Measurements from ENCODE around the gene KRTAP9-2. TPM values are rescaled to one million over a fixed set of nuclear protein-coding genes. Genes with fewer than 3 reads are reported as not detected.
"Not testable (repeated sequence)": the region's sequence is repeated elsewhere in the genome, so short reads cannot be mapped to it uniquely, and the experiment has no call there.

KRTAP9-2 gene, protein sequence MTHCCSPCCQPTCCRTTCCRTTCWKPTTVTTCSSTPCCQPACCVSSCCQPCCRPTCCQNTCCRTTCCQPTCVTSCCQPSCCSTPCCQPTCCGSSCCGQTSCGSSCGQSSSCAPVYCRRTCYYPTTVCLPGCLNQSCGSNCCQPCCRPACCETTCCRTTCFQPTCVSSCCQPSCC
- total RNA-seq: not detected
- long read RNA-seq: 0 reads

DNA sequence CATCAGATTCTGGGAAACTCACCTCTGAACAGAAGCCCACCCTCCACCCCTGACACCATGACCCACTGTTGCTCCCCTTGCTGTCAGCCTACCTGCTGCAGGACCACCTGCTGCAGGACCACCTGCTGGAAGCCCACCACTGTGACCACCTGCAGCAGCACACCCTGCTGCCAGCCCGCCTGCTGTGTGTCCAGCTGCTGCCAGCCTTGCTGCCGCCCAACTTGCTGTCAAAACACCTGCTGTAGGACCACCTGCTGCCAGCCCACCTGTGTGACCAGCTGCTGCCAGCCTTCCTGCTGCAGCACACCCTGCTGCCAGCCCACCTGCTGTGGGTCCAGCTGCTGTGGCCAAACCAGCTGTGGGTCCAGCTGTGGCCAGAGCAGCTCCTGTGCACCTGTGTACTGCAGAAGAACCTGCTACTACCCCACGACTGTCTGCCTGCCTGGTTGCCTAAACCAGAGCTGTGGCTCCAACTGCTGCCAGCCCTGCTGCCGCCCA is at the start of gene KRTAP9-2:
Gene KRTAP9-2 (plus strand): TSS at position 51 of the 498 bp plus-strand sequence. CDS start 7 bp downstream, at position 58.
- ATAC-seq; DNase-seq; intact Hi-C loops (cut with DNase I): not testable (repeated sequence)

DNA sequence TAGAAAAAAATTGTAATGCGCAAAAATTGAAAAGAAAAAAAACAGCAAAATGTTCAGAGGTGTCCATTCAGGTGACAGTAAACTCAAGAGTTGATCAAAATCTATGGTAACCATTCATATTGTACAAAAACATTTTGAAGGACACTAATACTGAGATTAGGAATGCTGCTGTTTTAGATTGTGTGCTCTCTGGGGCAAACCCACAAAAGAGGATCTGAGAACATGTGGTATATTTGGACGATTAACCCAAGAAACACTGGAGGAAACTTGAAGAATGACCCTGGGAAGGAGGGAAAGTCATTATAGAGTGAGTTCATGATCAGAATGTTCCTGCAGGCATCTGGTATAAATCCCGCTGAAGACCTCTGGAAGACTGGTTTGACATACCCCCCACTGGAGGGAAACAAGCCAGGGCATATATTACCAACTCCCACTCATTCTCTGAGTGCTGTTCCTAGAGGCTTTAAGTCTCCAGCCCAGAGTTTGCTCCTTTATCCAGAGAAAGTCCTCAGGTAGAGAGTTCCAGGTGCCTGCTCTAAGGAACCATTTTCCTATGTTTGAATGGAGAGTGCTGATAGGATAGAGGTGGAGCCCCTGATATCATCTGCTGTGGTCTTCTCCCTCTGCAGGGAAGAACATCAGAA is 49.6 kb upstream of the KRTAP9-2 start:
- DNase-seq: no peak
- intact Hi-C loops (cut with DNase I): no loop called here
- ATAC-seq: no peak

DNA sequence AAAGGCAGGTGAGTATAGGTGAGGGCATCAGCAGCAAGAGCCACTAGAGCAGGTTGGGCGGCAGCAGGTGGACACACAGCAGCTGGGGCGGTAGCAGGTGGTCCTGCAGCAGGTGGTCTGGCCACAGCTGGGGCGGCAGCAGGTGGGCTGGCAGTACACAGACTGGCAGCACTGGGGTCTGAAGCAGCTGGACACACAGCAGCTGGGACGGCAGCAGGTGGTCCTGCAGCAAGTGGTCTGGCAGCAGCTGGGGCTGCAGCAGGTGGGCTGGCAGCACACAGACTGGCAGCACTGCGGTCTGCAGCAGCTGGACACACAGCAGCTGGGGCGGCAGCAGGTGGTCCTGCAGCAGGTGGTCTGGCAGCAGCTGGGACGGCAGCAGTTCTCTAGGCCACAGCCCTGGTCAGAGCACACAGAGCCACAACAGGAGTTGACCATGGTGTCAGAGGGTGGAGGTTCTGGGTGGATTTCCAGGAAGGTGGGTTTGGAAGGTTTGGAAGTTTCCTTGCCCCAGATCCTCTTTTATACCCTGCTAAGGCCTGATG is 48.6 kb upstream of the KRTAP9-2 start, which contains the start of gene KRTAP4-2:
Gene KRTAP4-2 (minus strand): TSS at position 495 of the 545 bp plus-strand sequence. CDS start 57 bp downstream, at position 438.
- intact Hi-C loops (cut with DNase I): no loop called here
- no peak for DNase-seq
- no peak for ATAC-seq

DNA sequence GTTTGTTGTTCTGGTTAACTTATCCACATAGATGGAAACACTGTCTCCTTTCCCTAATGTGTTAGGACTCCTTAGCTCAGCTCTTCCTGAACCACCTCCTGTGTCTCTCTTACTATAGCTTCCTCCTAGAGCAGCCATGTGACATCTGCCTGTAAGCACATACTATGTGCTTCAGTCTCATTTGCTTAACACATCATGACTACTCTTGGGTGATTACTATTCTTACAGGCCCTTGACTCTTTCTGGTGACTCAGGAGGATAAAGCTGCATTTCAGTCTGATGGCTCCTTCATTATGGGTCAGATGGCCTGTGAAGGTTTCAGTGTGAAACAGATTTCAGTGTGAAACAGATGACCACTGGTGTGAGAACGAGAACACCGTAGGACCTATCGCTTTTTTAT is 48.1 kb upstream of the KRTAP9-2 start:
- ATAC-seq: no peak
- no peak for DNase-seq
- intact Hi-C loops (cut with DNase I): no loop called here

DNA sequence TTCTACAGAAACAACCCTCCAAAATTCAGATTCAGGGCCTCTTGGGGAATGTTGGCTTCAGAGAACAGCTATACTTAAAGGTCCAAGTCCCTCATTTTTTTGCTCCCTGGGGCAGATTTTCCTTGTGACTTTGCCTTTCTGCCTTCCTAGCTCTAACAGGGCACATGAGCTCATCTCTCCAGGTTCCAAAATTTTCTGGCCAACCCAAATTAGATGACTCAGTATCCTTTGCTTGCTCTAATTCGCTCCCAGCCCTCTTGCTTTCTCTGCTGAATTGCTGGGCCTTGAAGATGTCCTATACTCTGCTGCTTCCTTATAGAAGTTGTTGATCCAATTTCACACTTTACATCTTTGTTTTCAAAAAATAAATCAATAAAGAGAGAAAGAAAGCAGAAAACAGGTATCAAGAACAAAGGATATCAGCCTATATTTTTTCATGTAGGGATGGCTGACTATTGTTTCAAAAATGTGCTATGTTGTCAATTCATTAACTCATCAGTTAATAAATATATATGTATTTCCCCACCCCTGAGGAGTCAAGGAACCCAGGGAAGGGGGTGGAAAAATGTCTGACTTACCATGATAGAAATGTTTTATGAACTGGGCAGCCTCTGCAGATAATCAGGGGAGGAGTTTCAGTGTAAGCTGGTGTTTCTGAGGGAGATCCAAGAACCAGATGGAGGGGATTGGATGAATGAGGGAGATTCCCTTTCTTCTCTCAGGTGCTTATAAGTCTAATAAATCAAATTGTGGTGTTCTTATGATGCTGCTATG is 47.4 kb upstream of the KRTAP9-2 start:
- ATAC-seq: no peak
- intact Hi-C loops (cut with DNase I): no loop called here

DNA sequence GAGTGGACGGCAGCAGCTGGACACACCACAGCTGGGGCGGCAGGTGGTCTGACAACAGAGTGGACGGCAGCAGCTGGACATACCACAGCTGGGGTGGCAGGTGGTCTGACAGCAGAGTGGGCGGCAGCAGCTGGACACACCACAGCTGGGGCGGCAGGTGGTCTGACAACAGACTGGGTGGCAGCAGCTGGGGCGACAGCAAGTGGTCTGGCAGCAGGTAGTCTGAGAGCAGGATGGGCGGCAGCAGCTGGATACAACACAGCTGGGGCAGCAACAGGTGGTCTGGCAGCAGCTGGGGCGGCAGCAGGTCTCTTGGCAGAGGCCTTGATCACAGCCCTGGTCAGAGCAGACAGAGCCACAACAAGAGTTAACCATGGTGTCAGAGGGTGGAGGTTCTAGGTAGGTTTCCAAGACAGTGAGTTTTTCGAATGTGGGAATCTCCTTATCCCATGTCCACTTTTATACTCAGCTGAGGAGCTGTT is 41.9 kb upstream of the KRTAP9-2 start, which contains the start of gene KRTAP4-1:
Gene KRTAP4-1 (minus strand): TSS at position 432 of the 482 bp plus-strand sequence. CDS start 57 bp downstream, at position 375.
- ATAC-seq (no peak), DNase-seq (no peak)
- intact Hi-C loops (cut with DNase I): no loop called here

More for the DNA sequence above, 47.4 kb upstream of the KRTAP9-2 start:
- DNase-seq: no peak

DNA sequence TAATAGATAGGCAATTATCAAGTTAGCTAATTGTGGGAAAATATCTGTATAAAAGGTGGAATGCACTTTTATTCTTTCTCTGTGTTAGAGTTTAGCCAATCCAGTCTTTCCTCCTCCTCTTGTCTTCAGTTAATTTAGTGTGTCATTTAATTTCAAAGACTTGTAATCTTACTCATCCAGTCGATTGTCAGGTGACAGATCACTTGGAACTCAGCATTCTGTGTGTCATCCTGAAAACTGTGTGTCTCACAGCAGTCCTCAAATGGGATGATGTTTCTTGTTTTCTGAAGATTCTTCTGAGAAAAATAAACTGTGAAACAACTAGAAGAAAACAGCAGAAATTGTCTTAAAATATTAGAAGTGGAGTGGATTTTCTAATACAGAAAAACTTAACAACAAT is 41.4 kb upstream of the KRTAP9-2 start:
- DNase-seq (no peak), ATAC-seq (no peak)
- intact Hi-C loops (cut with DNase I): no loop called here

DNA sequence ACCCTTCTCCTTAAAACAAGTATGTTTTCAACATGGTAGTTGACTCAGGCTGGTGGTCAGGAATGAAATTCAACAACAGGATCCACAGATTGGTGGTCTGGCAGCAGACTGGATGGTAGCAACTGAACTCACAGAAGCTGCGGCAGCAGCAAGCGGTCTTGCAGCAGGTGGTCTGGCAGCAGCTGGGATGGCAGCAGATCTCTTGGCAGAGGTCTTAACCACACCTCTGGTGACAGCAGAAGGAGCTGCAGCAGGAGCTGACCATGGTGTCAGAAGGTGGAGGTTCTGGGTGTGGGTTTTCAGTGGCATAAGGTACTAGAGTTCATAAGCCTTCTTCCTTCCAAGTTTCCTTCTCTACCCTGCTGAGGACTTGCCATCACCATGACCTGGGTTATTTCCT is 39.6 kb upstream of the KRTAP9-2 start:
- intact Hi-C loops (cut with DNase I): no loop called here
- ATAC-seq (no peak), DNase-seq (no peak)

DNA sequence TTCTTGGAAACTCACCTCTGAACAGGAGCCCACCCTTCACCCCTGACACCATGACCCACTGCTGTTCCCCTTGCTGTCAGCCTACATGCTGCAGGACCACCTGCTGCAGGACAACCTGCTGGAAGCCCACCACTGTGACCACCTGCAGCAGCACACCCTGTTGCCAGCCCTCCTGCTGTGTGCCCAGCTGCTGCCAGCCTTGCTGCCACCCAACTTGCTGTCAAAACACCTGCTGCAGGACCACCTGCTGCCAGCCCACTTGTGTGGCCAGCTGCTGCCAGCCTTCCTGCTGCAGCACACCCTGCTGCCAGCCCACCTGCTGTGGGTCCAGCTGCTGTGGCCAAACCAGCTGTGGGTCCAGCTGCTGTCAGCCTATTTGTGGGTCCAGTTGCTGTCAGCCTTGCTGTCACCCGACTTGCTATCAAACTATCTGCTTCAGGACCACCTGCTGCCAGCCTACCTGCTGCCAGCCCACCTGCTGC is 36.6 kb upstream of the KRTAP9-2 start, which contains the start of gene KRTAP9-1:
Gene KRTAP9-1 (plus strand): TSS at position 51 of the 482 bp plus-strand sequence. CDS start 0 bp downstream, at position 51.
- ATAC-seq; intact Hi-C loops (cut with DNase I); DNase-seq: not testable (repeated sequence)

DNA sequence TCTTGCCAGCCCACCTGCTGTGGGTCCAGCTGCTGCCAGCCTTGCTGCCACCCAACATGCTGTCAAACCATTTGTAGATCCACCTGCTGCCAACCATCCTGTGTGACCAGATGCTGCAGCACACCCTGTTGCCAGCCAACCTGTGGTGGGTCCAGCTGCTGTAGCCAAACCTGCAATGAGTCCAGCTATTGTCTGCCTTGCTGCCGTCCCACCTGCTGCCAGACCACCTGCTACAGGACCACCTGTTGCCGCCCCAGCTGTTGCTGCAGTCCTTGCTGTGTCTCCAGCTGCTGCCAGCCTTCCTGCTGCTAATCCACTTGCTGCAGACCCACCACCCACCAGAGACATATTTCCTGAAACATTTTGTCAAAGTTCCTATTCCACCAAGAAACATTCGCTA is 36.1 kb upstream of the KRTAP9-2 start:
- no peak for ATAC-seq
- no peak for DNase-seq

DNA sequence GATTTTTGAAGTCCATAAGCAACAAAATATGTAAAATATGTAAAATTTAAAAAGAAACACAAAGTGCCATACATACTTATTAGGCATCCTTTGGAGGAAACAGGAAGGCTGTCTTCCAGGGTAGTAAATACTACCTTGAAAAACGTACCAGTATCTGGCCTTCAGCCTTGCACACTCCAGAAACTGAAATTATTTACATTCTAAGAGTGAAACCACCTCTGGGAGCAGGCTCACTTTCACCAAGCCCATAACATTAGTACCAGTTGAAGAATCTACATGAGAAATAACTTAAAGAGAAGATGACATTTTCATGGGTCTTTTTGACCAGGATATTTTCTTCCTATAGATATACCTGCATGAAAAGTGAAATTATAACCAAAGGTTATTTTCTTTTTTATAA is 30.4 kb upstream of the KRTAP9-2 start:
- intact Hi-C loops (cut with DNase I): no loop called here
- DNase-seq (no peak), ATAC-seq (no peak)

More for the DNA sequence above, 36.1 kb upstream of the KRTAP9-2 start:
- intact Hi-C loops (cut with DNase I): no loop called here

DNA sequence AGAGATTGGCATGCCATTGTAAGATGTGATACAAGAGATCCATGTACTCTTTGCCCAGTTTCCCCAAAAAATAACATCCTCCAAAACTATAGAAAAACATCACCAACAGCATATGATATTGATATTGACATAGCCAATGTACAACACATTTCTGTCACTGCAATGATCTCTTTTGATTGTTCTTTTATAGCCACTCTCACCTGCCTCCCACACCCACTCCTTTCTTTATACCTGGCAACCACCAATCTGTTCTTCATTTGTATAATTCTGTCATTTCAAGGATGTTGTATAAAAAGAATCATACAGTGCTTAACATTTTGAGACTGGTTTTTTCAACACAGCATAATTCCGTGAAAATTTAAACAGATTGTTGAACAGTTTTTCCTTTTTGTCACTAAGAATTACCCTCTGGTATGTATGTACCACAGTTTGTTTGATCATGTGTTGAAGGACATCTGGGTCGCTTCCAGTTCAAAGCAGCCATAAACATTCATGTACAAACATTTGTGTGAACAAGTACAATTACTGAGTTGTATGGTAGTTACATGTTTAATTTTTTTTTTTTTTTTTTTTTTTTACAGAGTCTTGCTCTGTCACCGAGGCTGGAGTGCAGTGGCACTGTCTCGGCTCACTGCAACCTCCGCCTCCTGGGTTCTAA is 26.9 kb upstream of the KRTAP9-2 start:
- no peak for ATAC-seq
- DNase-seq: no peak
- intact Hi-C loops (cut with DNase I): no loop called here

DNA sequence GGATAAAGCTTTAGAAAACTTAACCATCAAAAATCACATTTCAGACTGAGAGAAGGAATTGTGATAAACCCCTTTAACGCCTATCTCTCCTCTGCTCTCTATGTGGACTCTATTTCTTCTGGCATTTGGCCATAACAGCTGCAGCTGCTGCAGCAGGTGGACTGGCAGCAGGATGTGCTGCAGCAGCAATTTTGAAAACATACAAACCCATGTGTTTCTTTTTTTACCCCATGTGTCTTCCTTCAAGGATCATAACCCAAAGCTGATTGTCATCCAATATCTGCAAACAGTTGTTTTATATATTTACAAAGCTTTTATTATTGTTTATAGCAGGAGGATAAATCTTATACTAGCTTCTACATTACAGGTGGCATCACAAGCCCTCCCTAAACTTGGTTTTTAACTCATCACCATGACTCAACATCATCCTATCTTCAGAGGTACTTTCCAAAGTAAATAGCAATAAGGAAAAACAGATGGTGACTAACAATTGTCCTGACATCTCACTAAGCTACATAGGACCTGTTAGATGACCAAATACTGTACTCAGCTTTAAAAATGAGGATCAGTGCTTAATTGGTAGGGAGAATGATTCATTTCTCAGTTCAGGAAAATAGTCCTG is 14.5 kb upstream of the KRTAP9-2 start:
- intact Hi-C loops (cut with DNase I): no loop called here
- DNase-seq (no peak), ATAC-seq (no peak)

DNA sequence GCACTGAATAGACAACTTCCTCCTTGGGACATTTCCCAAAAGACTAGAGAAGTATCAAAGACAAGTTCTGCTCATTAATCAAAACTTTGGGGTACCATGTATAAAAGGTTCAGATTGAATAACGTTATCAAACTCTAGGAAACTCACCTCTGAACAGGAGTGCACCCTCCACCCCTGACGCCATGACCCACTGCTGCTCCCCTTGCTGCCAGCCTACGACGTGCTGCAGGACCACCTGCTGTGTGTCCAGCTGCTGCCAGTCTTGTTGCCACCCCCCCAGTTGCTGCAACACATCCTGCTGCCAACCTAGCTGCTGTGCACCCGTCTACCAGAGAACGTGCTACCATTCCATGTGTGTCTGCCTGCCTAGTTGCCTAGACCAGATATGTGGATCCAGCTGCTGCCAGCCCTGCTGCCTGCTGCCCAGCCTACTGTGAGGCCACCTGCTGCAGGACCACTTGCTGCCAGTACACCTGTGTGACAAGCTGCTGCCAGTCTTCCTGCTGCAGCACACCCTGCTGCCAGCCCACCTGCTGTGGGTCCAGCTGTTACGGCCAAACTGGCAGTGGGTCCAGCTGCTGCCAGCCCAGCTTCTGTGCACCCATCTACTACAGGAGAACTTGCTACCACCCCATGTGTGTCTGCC is 13.8 kb upstream of the KRTAP9-2 start:
- DNase-seq (no peak), ATAC-seq (no peak)
- intact Hi-C loops (cut with DNase I): no loop called here

DNA sequence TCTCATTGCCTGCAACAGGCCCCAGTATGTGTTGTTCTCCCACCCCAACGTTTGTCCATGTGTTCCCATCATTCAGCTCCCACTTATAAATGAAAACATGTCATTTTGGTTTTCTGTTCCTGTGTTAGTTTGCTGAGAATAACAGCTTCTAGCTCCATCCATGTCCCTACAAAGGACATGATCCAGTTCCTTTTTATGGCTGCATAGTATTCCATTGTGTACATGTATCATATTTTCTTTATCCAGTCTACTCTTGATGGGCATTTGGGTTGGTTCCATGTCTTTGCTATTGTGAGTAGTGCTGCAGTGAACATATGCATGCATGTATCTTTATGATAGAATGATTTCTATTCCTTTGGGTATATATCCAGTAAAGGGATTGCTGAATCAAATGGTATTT is 10.8 kb upstream of the KRTAP9-2 start:
- intact Hi-C loops (cut with DNase I): no loop called here
- ATAC-seq (no peak), DNase-seq (no peak)

DNA sequence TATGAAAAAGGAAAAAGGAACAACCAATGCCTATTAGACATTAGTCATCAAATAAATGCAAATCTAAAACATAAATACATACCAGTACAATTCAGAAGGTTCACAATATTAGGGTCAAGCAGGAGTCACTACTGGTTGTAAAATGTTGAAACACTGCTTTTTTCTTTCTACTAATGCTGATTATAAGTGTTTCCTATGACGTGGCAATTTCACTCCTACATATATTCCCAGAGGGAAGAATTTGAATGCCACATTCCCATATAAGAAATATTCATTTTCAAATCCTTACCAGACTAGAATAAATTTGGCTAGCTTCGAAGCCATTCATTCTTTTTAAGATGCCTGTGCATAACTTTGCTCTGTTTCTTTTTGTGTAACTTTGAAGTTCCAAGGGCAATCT is 2.6 kb upstream of the KRTAP9-2 start:
- DNase-seq (no peak), ATAC-seq (no peak)
- intact Hi-C loops (cut with DNase I): no loop called here

DNA sequence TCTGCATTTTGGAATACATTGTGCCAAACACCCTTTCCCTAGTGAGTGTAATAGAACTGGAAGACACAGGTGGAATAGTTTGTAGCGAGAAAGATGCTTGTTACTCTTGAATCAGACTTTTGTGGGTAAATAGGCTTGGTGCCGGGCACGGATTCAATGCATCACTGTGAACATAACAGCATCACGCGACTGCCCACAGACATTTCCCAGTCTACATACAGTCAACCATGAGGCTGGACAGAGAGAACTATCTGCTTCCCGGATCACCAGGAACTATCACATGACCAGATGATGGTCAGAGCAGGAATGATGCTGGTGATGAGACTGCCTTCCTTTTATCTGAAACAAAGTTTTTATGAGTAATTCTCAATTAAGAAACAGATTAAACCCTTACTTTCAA is 397 bp upstream of the KRTAP9-2 start:
- DNase-seq (no peak), ATAC-seq (no peak)
- intact Hi-C loops (cut with DNase I): no loop called here

DNA sequence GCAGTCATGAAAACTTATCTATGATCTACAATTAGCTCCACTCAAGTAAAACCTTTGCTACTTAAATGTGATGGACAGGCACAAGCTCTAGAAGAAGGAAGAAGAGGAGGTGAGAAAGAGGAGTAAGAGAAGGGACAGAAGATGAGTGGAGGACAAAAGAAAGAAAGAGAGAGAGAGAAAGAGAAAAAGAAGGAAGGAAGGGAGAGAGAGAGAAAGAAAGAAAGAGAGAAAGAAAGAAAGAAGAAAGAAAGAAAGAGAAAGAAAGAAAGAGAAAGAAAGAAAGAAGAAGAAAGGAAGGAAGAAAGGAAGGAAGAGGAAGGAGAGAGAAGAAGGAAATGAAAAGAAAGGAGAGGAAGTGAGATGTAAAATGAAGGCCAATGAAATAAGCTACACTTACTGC is 3.6 kb downstream of the KRTAP9-2 start:
- no peak for DNase-seq
- intact Hi-C loops (cut with DNase I): no loop called here
- ATAC-seq: no peak

All from left cardiac atrium (tissue), 4 donors.